Mucosa of descending colon (tissue), 3 donors: ENCODE results near the gene RBM20. TPM values are rescaled to one million over a fixed set of nuclear protein-coding genes. Genes with fewer than 3 reads are reported as not detected.
"Not testable (repeated sequence)": the region's sequence is repeated elsewhere in the genome, so short reads cannot be mapped to it uniquely, and the experiment has no call there.

ENCODE experiments used
- ATAC-seq: fragments of 200-7000 bp; cut with Tn5 transposase; one replicate; pipeline ENCODE4 v1.9.1; 2020; ENCODE audit warnings: mild to moderate bottlenecking, moderate library complexity
- DNase-seq, 3 donors: peaks; one replicate each; pipeline ENCODE4 v3.0.0-alpha.2; 2020
- H3K36me3 ChIP-seq: fragments of 200-600 bp; one replicate; pipeline ENCODE4 v1.8.0; 2021; ENCODE audit warnings: low read depth, mild to moderate bottlenecking
- H3K4me1 ChIP-seq: fragments of 200-600 bp; one replicate; pipeline ENCODE4 v1.8.0; 2021; ENCODE audit warnings: low read depth, mild to moderate bottlenecking
- H3K4me3 ChIP-seq: fragments of 200-600 bp; one replicate; pipeline ENCODE4 v1.8.0; 2021; ENCODE audit warnings: mild to moderate bottlenecking
- H3K9me3 ChIP-seq: fragments of 200-600 bp; one replicate; pipeline ENCODE4 v1.8.0; 2021; ENCODE audit warnings: mild to moderate bottlenecking
- CTCF ChIP-seq: fragments of 200-600 bp; IDR thresholded peaks from one replicate; pipeline ENCODE4 v1.8.0; 2022; ENCODE audit warnings: antibody characterized with exemption, mild to moderate bottlenecking
- intact Hi-C, 2 donors: fragments of 100-400 bp; cut with DNase I in 1 of 2; cut with micrococcal nuclease in 1 of 2; formaldehyde crosslinking; loops; one replicate each; pipeline versions ENCODE4 v1.11.0 to v1.11.1; 2022; cut with DNase I, micrococcal nuclease
- total RNA-seq, 3 donors: library from RNA; stranded (reverse); fragmentation: NEBNext Ultra II Directional in 2 of 3; extraction: Animal tissue kit (Norgen Biotek cat#: 25700) in 2 of 3; gene quantifications; one replicate each; pipeline versions ENCODE4 v1.2.1 to v1.2.4, GENCODE V29; 2021 to 2023
- donor health status: DM: no; HTN: no; CAD: no; lungs with moderate emphysema.
- donor health status: DM: no; HTN: no; CAD: no.
- donor health status: DM: no; HTN: yes; CAD: no.

RBM20 gene
- total RNA-seq, 3 donors from 2014 or later = 0.46 to 9.7 (median 2.0) TPM

DNA sequence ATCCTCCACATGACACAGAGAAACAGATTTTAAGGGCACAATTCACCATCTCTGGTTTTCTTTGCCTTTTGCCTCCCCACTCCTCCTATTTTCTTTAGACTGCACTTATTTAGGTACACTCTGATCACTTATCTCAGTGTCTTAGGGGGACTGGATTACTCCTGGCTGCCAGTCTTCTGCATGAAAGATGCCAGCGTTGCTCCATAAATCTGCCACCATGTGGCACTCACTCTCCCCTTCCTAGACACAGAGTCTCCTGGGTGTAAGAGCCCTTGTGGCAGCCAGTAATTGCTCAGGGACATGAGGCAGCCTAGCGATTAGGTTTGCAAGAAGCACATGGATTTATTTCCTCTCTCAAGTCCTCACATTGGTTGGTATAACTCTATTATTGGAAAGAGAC, 34.5 kb upstream of the RBM20 start:
- ATAC-seq (peak; percentile 38), DNase-seq (no peak)
- intact Hi-C loops = no loop called here
- TF ChIP-seq CTCF = no peak
- no peaks in the 10 kb centered on the region for H3K9me3 ChIP-seq
- no peak overlapping the region for H3K4me3 ChIP-seq
- H3K36me3 ChIP-seq = no peaks in the 10 kb centered on the region
- no peaks in the 10 kb centered on the region for H3K4me1 ChIP-seq

DNA sequence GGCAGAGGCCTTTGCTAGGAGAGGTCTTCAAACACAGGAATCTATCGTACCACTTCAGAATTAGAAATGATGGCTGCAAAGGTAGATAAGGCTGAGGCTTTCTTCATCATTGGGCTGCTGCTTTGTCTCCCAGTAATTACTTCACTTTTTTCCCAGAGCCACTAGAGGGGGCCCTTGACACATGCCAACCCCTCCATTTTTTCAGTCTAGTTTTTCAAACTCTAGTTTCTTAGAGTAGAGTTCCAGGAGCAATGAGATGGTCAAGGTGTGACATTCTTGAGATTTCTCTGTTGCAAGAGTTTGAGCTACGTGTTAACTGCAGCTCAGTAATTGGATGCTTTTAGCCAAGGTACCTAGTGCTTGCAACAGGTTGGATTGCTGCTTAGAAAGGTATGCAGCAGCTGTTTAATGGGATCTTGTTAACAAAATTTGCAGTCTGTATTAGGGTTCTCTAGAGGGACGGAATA, 33.8 kb upstream of the RBM20 start:
- Histone ChIP-seq H3K4me1 (no peaks in the 10 kb centered on the region), H3K4me3 (no peak overlapping the region), H3K9me3 (no peaks in the 10 kb centered on the region), H3K36me3 (no peaks in the 10 kb centered on the region)
- peak; percentile 64 for TF ChIP-seq CTCF
- ATAC-seq (peak; percentile 82), DNase-seq (peak in 1 of 3 donors; percentile 47)
- intact Hi-C loops = no loop called here

DNA sequence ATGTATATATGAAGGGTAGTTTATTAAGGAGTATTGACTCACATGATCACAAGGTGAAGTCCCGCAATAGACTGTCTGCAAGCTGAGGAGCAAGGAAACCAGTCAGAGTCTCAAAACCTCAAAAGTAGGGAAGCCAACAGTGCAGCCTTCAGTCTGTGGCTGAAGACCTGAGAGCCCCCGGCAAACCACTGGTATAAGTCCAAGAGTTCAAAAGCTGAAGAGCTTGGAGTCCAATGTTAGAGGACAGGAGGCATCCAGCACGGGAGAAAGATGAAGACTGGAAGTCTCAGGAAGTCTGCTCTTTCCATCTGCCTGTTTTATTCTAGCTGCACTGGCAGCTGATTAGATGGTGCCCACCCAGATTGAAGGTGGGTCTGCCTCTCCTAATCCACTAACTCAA, 33.4 kb upstream of the RBM20 start:
- ATAC-seq, H3K4me3 ChIP-seq, H3K4me1 ChIP-seq, intact Hi-C loops, DNase-seq, H3K36me3 ChIP-seq, H3K9me3 ChIP-seq: not testable (repeated sequence)

GRCh38 chr10:110612087-110612486, 32.0 kb upstream of the RBM20 start:
- no peak for DNase-seq
- H3K4me3 ChIP-seq = no peak overlapping the region
- ATAC-seq = no peak
- H3K9me3 ChIP-seq = no peaks in the 10 kb centered on the region
- H3K36me3 ChIP-seq = no peaks in the 10 kb centered on the region
- H3K4me1 ChIP-seq = no peaks in the 10 kb centered on the region
- no peak for TF ChIP-seq CTCF
- intact Hi-C loops = no loop called here

- H3K4me3 ChIP-seq = no peak overlapping the region
- DNase-seq (no peak), ATAC-seq (no peak)
- no peaks in the 10 kb centered on the region for H3K9me3 ChIP-seq
- TF ChIP-seq CTCF = no peak
- intact Hi-C loops = no loop called here
- H3K36me3 ChIP-seq = no peaks in the 10 kb centered on the region
- H3K4me1 ChIP-seq = no peaks in the 10 kb centered on the region
Measured at GRCh38 chr10:110612629-110613028, 31.5 kb upstream of the RBM20 start.

GRCh38 chr10:110613341-110613995, 30.7 kb upstream of the RBM20 start:
- H3K4me3 ChIP-seq = no peak overlapping the region
- no peaks in the 10 kb centered on the region for H3K4me1 ChIP-seq
- no peak for ATAC-seq
- intact Hi-C loops = no loop called here
- no peak for DNase-seq
- H3K36me3 ChIP-seq = no peaks in the 10 kb centered on the region
- no peaks in the 10 kb centered on the region for H3K9me3 ChIP-seq
- TF ChIP-seq CTCF = no peak
